Activated CD8-positive, alpha-beta memory T cell treated with anti-CD3 and anti-CD28 coated beads for 4 hours (primary cell): ENCODE measurements around the gene PIK3AP1.

ENCODE experiments used
- DNase-seq, 2 donors: peaks; one replicate each; pipeline ENCODE4 v3.0.0-alpha.2; 2020; ENCODE audit warnings: low read depth in 2 of 2

PIK3AP1 gene

DNA sequence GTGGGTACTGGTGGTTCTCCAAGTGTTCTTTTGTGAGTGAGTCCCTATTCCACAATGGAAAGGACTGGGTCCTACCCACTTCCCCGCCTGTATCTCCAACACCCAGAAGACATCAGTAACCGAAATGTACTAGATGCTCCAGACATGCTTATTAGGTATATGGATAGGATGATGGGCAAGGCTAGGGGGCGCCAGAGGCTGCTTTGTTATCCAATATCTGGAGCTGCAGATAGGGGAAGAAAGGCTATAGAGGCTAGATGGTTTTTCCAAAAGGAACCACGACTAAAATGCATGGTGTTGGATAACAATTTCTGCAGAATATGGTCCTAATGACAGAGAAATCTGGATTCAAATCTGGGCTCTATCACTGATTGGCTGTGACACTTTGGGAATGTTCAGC is 77.3 kb downstream of the PIK3AP1 start:
- peak; percentile 35 to 36 for DNase-seq

DNA sequence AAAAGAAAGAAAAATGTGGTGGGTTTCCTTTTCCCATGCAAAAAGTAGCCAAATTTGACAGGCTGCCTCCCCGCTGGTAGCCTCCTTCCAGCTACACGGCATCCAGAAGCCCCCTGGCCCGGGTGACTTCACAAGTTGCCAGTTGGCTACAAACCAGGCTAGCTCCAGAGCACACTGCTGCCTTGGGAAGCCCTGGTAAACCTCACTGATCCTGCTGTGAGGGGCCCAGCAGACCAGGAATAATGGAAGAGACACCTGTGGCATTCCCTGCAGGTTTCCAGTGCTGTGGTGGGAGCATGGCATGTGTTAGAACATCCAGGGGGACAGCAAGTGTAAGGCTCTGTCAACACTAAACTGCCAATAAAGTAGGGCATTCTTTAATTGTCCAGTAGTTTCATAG is 77.8 kb downstream of the PIK3AP1 start:
- no peak for DNase-seq

DNA sequence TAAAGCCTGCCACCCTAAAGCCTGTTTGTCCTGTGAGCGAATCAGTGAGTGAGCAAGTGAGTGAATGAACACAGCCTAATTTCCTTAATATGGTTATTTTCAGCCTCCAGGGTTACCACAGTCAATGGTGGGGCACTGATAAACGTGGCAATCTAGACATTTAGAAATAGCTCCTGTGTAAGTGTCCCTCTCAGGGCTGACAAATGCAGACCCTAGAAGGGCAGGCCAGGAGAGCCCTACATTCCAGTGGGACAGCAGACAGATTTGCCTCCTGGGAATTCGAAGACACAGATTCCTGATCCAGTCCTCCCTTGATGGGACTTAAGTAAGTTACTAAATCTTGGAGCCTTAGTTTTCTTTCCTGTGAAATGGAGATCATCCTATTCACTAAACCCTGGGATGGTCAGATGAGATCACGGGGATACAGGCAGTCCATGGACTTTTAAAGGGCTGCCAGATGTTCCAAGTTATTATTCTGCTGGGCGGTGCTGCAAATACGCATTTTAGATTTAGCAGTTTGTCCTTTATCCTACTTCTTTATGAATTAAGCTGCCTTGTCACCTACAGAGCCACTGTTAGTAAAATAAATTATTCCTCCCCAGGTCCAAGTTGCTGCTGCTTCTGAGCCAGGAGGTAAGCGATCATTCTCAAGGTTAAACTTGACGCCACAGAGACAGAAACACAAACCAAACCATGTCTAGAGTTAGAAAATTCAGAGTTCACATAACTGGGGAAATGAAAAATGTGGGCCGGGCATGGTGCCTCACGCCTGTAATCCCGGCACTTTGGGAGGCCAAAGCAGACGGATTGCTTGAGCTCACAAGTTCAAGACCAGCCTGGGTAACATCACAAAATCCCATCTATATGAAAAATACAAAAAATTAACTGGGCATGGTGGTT is 78.7 kb downstream of the PIK3AP1 start:
- no peak for DNase-seq

DNA sequence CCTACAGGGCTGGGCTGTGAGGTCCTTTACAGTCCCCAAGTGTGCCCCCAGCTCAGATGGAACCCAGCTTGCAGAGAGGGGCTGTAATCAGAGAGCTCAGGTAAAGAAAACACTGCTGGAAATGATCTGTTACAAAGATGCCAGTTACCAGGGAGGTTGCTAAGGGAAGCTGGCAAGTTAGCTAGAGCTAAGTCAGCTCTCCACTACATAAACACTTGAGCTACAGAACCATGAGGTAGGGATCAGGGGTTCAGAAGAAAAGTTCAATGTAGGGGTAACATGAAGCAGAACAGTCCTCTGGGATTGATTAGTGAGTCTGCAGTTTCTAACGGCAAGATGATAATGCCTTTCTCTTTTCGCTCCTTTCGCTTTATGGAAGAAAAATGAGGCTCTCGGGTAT is 80.4 kb downstream of the PIK3AP1 start:
- DNase-seq = no peak

DNA sequence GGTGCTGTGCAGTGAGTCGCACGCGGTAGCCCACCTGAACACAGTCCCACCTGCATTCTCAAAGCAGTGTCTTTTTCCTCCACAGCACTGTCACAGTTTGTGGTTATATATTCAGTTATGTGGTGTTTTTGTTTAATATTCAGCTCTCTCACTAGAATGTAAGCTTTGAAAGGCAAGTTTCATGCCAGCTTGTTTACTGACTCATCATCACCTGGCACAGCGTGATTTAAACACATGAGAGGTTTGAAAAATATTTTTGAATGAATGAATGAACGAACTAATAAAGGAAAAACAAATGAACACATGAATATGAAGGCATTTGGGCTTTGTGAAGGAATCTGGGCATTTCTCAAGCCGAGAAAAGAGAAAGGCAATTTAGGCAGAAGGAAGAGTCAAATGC is 81.6 kb downstream of the PIK3AP1 start:
- DNase-seq = no peak

DNA sequence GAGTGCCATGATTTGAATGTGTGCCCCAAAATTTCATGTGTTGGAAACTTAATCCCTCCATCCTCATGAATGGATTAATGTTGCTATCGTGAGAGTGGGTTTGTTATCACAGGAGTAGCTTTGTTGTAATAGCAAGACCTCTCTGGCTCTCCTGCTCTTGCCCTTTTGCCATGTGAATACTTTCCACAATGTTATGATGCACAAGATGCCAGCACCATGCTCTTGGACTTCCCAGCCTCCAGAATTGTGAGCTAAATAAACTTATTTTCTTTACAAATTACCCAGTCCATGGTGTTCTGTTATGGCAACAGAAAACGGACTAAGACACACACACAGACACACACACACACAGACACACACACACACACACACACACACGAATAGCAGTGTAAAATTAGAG is 82.2 kb downstream of the PIK3AP1 start:
- DNase-seq = no peak

DNA sequence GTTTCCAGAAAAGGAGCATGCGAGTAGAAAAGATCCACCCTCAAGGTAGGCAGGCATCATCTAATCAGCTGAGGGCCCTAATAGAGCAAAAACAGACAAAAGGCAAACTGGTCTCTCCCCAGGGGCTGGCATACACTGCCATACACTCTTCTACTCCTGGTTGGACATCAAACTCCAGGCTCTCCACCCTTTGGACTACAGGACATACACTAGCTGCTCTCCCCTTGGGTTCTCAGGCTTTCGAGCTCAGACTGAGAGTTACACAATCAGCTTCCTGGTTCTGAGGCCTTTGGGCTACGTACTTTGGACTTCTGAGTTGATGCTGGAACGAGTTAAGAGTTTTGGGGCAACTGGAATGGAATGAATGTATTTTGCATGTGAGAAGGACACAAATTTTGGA is 82.6 kb downstream of the PIK3AP1 start:
- DNase-seq = no peak

DNA sequence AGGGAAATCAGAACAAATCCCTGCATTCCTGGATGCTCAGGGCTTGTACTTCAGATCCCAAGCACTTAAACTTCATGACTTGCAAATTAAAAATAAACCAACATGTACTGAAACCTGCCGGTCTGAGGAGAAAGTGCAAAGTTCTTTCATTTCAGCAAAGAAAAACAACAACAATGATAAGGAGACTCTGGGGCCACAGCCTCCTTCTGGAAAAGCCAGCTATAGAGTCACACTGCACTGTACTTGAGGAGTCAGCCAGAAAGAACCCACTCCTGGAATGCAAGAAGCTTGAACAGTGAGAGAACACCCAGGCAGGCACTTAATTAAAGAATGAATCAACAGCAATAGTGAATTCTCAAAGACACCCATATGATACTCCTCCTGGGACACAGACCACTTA is 83.8 kb downstream of the PIK3AP1 start:
- DNase-seq = no peak

DNA sequence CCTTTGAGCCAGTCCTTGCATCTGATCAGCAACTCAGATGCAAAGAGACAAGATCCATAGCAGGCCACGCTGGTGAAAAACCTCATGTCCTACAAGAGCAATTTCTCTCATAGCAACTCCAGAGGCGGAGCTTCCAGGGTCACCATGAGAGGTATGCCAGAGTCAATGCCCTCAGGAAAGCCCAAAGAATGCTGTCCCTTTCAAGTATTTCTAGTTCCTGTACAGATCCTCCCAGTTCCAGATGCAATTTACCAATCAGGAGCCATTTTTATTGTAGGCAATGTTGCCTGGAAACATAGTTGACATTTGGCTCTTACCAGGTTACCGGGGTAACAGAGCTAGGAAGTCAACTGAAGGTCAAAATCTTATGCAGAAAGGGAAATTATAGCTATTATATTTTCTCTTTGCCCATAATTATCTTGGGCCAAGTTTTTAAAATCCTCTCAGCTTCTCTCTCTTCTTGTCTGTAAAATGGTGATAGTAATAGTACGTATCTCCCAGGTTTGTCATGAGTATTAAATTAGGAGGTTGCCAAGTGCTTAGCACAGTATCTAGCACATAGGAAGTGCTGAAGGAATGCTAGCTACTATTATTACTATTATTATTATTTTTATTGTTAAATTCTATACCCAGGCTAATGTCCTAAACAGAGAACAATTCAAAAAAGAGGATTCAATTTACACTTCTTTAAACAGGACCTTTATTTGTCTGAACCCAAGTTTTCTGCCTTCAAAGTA is 87.2 kb downstream of the PIK3AP1 start:
- DNase-seq = no peak

DNA sequence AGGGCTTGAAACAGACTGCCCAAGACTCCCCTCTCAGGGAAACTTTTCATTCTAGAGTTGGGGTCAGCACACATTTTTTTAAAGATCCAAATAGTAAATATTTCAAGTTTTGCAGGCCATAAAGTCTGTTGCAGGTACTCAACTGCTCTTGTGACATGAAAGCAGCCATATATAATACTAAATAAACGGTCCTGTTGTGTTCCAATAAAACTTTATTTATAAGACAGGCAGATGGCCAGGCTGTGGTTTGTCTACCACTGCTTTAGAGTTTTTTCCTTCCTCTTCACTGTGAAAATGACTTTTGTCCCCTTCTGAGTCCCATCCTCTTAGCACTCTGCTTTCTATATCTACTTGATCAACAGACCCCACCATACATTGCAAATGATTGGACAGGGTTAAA is 93.0 kb downstream of the PIK3AP1 start:
- DNase-seq = no peak

DNA sequence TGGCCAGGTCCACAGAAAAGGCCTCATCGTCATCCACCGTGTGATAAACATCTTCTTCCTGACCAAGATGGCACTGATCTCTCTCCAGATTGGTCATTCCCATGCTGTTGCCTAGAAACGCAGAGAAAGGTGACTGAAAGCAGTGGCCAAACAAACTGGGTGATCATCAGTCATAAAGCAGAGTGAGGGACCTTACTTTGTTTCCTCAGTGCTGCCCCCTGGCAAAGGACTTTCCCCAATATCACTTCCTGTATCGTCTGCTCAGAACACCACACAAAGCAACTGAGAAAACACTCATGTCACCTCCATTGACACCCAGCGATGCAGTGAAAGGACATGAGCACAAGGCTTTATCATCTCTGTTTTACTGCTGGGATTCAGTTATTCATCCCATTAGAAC is 93.5 kb downstream of the PIK3AP1 start:
- no peak for DNase-seq

DNA sequence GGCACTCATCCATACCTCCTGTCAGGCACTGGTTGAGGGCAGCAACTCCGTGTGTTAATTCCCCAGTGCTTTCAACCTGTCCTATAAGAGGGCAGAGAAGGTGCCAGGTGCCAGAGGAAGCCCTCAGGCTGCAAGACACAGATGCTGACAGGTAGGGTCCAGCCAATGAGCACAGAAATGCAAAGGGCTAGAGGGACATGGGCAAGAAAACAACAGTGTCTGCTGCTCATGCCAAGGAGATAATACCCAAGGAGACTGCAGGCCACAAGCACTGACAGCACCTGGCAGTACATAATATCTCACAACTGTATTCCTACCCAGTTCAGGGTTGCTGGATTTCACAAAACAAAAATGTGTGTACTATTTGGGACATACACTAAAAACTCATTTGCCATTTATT is 95.1 kb downstream of the PIK3AP1 start:
- DNase-seq = no peak

DNA sequence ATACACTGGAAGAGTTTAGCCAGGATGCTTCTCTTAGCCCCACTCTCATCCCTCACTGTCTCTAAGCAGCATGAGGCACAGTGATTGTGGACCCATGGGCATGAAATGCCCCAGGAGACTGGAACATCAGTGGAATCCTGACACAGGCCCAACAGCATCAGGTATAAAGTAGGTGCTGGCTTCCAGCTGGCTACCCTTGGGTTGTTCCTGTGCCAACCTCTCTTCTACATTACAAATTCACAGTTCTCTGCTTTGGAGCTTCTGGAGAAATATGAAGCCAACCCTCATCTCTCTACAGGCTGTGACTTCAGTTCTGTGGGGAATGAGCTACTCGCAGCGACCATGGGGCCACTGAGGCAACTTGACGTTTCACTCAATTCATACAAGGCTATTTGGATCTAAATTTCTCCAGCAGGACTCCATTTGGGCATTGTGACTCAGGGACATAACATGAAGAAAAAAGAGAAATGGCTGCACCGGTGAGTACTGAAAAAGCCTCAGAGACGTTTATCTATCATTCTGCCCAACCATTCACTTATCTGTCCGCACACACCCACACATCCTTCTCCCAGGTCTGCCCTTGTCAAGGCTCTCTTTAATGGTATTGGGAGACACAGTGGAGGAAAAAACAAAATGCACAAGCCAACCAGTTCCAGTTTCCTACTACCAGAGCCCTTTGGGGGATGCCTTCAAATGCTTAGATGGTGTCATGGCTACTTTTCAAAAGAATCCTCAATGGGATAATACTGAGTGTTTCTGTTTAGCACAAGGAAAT is 98.1 kb downstream of the PIK3AP1 start:
- no peak for DNase-seq

DNA sequence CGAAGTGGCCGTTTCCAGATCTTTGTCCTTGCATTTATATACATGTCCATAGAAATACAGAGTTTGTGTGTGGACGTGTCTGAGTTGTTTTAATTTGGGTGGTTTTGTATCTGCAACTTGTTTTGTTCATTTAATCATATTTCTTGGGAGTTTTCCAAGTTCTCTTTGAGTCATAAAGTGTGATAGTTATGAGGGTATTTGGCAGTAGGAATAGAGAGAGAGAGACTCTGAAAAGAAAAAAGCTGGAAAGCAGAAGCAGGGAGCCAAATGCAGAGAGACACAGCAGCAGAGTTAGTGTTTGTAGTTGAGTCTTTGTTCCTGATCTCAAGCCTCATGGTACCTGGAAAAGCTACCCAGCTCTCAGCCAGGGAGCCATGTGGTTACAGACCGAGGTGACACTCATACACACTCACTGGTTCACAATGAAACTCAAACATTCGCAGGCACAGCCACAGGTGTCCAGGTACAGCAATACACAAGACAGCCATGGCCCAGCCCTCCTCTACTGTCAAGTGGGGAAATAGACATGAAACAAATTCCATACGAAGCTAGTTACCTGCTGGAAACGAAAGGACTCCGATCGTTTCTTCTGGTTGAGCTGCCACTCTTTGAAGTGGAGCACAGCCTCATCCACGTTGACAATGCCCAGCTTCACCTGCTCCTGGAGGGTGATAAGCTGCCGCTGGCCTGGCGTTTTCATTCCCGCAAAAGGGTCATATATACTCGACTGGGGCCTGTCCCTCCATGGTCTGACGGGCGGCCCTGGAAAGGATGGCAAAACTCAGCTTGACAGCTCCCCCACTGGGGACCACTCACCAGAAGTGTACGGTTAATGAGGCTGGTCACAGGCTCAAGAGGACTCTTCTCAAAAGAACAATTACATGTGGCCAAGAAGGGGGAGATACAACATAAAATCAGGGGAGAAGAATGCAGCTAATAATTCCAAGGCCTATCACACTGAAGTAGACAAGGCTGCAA is 100.2 kb downstream of the PIK3AP1 start:
- no peak for DNase-seq

DNA sequence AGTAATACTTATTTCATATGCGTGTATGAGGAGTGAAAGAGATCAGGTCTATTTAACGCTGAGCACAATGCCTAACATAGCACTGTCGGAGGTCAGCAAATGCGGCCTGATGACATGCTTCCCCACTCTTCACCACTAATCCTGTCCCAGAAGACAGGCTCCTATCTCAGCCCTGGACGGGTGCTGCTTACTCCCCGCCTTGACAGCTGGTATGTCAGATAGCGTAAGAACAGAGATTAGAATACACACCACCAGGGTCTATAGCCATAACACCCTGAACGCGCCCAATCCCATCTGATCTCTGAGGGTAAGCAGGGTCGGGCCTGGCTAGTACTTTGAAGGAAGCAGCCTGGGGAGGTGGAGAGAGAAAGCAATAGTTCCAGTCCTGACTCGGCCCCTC is 101.2 kb downstream of the PIK3AP1 start:
- DNase-seq = no peak

DNA sequence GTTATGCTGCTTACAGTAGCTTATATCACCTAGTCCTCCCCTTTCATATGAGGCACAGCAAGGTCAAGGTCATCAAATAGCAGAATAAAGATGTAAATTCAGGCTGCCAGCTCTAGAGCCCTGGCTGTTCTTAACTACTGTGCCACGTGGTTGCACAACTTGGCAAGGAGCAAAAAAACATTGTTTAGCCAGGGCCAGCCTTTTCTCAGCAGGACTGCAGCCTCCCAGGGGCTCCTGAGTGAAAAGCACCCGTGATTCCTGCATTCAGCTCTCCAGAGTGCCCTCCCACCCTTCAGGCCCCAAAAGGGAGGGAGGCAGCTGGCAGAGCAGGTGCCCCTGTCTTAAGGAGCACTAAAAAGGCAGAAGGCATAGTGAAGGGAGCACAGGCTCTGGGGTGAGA is 101.7 kb downstream of the PIK3AP1 start:
- DNase-seq = no peak

DNA sequence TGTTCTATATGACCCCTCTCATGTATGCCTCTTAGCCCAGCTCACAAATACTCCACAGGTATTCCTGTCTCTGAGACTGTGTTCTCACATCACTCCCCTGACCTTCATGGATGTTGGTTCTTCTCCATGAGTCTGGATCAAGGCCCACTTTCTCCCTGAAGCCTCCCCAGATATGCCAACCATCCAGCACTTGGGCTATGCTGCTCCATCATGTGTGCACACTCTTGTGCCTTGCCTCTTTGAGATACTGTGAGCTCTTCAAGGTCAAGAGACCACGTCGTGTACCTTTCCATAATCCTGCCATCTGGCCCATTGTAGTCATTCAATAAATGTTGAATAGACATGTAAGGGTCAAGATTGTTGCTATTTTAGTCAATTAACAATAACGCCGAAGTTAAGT is 103.4 kb downstream of the PIK3AP1 start:
- no peak for DNase-seq

DNA sequence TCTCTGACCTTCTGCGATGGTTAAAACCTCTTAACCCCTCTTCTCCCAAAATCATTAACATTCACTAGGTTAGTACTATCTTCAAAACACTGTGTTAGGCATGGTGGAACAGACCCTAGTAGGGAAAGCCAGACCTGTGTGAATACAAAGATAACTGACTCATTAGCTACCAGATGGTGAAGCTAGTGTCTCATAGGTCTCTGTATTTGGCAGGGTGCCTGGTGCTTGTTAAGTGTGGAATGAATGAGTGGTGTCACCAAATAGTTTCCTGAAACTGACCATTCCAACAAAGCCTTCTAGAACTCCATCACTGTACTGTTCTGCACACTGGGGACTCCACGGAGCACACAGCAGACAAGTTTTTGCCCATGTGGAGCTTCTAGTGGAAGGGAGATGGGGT is 105.8 kb downstream of the PIK3AP1 start:
- no peak for DNase-seq

DNA sequence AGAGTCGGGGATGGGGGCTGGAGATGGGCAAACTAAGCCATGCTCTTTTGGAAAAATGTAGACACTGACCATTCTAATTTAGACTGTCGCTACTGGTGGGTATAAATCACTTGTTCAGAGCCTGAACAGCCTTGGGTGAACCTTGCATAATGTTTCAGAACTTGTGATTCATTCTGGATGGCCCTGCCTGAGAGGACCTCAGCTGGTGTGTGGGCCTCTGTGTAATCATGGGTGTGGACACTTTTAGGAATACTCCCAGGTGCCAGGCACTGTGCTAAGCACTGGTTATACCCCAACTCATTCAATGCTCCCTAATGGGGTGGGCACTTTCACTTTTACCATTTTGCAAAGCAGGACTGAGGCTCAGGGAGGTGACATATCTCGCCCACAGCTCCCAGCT is 106.7 kb downstream of the PIK3AP1 start:
- no peak for DNase-seq

DNA sequence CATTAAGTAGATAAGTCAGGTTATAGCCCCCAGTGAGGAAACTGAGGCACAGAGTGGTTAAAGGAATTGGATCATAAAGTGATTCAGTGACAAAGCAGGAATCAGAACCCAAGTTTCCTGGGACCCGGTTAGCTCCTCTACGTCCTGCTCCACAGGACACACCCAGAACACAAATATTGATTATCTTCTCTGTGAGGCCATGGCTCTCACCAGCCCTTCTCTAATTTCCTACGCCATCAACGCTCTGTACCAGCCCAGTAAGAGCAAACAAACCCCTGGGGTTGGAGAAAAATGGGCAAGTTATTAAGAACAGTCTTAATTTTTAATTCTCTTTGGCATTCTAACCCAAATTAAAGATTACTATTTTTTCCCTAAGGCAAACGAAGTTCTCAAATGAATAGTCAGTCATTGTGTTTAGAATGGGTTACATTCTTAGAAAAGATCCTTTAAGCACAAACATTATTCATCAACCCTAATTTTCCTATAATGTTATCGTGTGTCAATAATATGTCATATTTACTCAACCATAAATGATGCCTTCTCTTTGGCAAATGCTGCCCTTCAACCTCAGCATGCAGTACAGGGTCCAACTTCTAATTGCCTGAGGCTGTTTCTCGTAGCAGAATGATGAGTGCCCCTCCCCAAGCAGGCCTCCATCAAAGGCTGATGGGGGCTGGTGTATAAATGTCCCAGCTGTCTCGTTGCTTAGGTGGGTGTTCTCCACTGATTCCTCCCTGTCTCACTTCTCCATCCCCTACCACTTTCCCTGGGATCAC is 108.1 kb downstream of the PIK3AP1 start:
- no peak for DNase-seq

DNA sequence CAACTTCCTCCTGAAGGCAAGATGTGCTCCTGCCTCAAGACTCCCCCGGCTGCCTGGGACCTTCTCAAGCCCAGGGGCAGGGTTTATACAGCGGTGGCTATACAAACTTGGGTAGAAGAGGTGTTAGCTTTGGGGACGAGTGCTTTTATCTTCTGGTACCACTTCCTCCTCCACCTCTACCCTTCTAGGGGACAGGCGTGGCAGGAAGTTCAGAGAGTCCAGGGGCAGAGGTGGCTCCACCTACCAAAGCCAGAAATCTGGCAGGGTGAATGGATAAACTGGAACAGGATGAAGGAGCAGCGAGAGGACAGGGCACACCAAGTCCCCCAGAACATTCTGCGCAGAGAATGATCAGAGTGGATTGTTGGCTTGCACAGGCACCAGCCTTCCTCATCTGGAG is 109.5 kb downstream of the PIK3AP1 start:
- no peak for DNase-seq
